Measurements from ENCODE around the gene MTREX.
"Not testable (repeated sequence)": the region's sequence is repeated elsewhere in the genome, so short reads cannot be mapped to it uniquely, and the experiment has no call there.

MTREX gene

DNA sequence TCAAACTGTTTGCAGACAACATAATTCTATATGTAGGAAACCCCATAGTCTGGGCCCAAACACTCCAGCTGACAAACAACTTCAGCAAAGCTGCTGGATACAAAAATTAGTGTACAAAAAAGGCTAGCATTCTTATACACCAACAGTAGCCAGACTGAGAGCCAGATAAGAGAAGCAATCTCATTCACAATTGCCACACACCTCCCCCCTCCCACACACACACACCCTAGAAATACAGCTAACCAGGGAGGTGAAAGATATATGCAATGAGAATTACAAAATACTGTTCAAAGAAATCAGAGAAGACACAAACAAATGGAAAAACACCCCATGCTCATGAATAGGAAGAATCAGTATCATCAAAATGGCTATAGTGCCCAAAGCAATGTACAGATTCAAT is 9.0 kb downstream of the MTREX start (continued):
- TF ChIP-seq GFI1B (tag by site-specific recombination; IDR thresholded peaks at IDR 0.05) (no peak), ZNF157 (tag by site-specific recombination; IDR thresholded peaks at IDR 0.05) (no peak), ZNF768 (tag by site-specific recombination; IDR thresholded peaks at IDR 0.05) (no peak), GLIS2 (tag by site-specific recombination; IDR thresholded peaks at IDR 0.05) (no peak), ZNF560 (tag by site-specific recombination; IDR thresholded peaks at IDR 0.05; ENCODE audit: borderline replicate concordance) (no peak)
- TF ChIP-seq, protein P1, sequence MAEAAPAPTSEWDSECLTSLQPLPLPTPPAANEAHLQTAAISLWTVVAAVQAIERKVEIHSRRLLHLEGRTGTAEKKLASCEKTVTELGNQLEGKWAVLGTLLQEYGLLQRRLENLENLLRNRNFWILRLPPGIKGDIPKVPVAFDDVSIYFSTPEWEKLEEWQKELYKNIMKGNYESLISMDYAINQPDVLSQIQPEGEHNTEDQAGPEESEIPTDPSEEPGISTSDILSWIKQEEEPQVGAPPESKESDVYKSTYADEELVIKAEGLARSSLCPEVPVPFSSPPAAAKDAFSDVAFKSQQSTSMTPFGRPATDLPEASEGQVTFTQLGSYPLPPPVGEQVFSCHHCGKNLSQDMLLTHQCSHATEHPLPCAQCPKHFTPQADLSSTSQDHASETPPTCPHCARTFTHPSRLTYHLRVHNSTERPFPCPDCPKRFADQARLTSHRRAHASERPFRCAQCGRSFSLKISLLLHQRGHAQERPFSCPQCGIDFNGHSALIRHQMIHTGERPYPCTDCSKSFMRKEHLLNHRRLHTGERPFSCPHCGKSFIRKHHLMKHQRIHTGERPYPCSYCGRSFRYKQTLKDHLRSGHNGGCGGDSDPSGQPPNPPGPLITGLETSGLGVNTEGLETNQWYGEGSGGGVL (tag by site-specific recombination; IDR thresholded peaks at IDR 0.05): no peak
- TF ChIP-seq, protein P2, sequence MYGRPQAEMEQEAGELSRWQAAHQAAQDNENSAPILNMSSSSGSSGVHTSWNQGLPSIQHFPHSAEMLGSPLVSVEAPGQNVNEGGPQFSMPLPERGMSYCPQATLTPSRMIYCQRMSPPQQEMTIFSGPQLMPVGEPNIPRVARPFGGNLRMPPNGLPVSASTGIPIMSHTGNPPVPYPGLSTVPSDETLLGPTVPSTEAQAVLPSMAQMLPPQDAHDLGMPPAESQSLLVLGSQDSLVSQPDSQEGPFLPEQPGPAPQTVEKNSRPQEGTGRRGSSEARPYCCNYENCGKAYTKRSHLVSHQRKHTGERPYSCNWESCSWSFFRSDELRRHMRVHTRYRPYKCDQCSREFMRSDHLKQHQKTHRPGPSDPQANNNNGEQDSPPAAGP (tag by site-specific recombination; IDR thresholded peaks at IDR 0.05): no peak

DNA sequence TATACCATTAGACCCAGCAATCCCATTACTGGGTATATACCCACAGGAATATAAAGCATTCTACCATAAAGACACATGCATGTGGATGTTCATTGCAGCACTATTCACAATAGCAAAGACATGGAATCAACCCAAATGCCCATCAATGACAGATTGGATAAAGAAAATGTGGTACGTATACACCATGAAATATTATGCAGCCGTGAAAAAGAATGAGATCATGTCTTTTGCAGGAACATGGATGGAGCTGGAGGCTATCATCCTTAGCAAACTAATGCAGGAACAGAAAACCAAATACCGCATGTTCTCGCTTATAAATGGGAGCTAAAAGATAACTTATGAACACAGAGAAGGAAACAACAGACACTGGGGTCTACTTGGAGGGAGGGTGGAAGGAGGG is 10.4 kb downstream of the MTREX start:
- POLR2A ChIA-PET; H3K36me3 ChIP-seq (ENCODE audit: control insufficient read depth in 2 of 2, insufficient read depth in 1 of 2, low read length in 2 of 2); H3K9me3 ChIP-seq (ENCODE audit: control insufficient read depth, insufficient read depth, low read depth, low read length); H3K27ac ChIP-seq (ENCODE audit: extremely low read depth, low read depth, low read length); H3K4me3 ChIP-seq (ENCODE audit: low read depth, low read length); H3K4me1 ChIP-seq (ENCODE audit: control insufficient read depth, insufficient read depth, low read length); CTCF ChIA-PET: not testable (repeated sequence)
- peak; percentile 97 for TF ChIP-seq ZNF146 (tag by site-specific recombination; IDR thresholded peaks at IDR 0.05)
- TF ChIP-seq, protein P3, sequence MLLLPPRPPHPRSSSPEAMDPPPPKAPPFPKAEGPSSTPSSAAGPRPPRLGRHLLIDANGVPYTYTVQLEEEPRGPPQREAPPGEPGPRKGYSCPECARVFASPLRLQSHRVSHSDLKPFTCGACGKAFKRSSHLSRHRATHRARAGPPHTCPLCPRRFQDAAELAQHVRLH (tag by site-specific recombination; IDR thresholded peaks at IDR 0.05): 0 out of 2 replicates have a peak, but pooled peaks have one; percentile 46

DNA sequence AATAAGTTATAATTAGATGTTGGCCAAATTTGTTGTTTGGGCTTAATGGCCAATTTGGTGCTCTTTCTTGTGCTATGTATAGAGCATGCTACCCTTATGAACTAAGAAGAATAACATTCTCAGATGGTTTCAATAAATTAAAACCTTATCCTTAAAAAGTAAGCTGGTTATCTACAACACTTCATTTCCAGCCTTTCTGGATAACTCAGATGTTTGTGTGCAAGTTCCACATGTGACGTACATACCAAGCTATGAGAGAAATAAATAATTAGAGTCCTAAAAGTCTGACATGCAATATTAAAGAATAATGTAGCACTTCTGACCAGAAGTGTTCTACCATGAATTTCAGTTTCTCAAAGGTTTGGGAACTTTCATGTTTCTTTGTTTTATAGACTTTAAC is 11.7 kb downstream of the MTREX start:
- H3K4me3 ChIP-seq (ENCODE audit: low read depth, low read length): no peak overlapping the region
- peaks cover 0 to 6% of the 10 kb centered on the region in 2 experiments; a peak in 2 of 3 replicates for H3K36me3 ChIP-seq (ENCODE audit: control insufficient read depth in 2 of 2, insufficient read depth in 1 of 2, low read length in 2 of 2)
- no peak for TF ChIP-seq HOXC10 (CRISPR knock-in tag; IDR thresholded peaks at IDR 0.05)
- TF ChIP-seq IKZF3 (tag by site-specific recombination; IDR thresholded peaks at IDR 0.05): no peak
- no peak for TF ChIP-seq ZBTB48 (tag by site-specific recombination; IDR thresholded peaks at IDR 0.05)
- TF ChIP-seq, protein P4, sequence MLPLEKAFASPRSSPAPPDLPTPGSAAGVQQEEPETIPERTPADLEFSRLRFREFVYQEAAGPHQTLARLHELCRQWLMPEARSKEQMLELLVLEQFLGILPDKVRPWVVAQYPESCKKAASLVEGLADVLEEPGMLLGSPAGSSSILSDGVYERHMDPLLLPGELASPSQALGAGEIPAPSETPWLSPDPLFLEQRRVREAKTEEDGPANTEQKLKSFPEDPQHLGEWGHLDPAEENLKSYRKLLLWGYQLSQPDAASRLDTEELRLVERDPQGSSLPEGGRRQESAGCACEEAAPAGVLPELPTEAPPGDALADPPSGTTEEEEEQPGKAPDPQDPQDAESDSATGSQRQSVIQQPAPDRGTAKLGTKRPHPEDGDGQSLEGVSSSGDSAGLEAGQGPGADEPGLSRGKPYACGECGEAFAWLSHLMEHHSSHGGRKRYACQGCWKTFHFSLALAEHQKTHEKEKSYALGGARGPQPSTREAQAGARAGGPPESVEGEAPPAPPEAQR (tag by site-specific recombination; IDR thresholded peaks at IDR 0.05): no peak
- TF ChIP-seq ZNF654 (tag by site-specific recombination; IDR thresholded peaks at IDR 0.05; ENCODE audit: low read depth): no peak
- no peak for TF ChIP-seq ZNF426 (tag by site-specific recombination; IDR thresholded peaks at IDR 0.05)
- H3K27ac ChIP-seq (ENCODE audit: extremely low read depth, low read depth, low read length): no peak overlapping the region
- H3K4me1 ChIP-seq (ENCODE audit: control insufficient read depth, insufficient read depth, low read length): no peaks in the 10 kb centered on the region
- ChIA-PET CTCF (interaction anchor here (0.5 to 0.7 kb wide), 2 partner anchors 11 to 143 kb away, joined by 5 read pairs; no protein-coding TSS in a partner anchor), POLR2A (interaction anchor here (1.1 kb wide), 1 partner anchor 12 kb away, joined by 4 read pairs; the partner anchor contains the start of gene DHX29)
- no peaks in the 10 kb centered on the region for H3K9me3 ChIP-seq (ENCODE audit: control insufficient read depth, insufficient read depth, low read depth, low read length)

DNA sequence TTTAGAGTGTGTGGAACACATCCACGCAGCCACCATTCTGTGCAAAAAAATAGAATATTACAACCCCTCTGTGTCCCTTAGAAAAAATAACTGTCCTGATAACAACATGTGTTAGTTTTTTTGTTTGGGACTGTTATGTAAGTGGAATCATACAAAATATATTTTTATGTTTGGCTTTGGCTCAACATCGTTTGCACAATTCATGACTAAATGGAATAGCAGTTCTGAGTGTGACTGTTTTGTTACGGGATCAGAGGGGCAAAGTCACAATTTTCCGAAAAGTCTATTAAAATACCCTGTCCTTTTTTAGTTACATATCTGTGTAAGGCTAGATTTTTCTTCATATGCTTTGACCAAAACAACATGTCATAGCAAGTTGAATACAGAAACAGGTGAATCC is 12.8 kb downstream of the MTREX start:
- CTCF ChIA-PET: no interaction called here
- Histone ChIP-seq H3K27ac (ENCODE audit: extremely low read depth, low read depth, low read length) (no peak overlapping the region), H3K4me1 (ENCODE audit: control insufficient read depth, insufficient read depth, low read length) (no peaks in the 10 kb centered on the region), H3K36me3 (ENCODE audit: control insufficient read depth in 2 of 2, insufficient read depth in 1 of 2, low read length in 2 of 2) (peaks cover 2 to 12% of the 10 kb centered on the region in 2 experiments), H3K4me3 (ENCODE audit: low read depth, low read length) (no peak overlapping the region), H3K9me3 (ENCODE audit: control insufficient read depth, insufficient read depth, low read depth, low read length) (no peaks in the 10 kb centered on the region)
- POLR2A ChIA-PET: no interaction called here
- TF ChIP-seq, protein P5, sequence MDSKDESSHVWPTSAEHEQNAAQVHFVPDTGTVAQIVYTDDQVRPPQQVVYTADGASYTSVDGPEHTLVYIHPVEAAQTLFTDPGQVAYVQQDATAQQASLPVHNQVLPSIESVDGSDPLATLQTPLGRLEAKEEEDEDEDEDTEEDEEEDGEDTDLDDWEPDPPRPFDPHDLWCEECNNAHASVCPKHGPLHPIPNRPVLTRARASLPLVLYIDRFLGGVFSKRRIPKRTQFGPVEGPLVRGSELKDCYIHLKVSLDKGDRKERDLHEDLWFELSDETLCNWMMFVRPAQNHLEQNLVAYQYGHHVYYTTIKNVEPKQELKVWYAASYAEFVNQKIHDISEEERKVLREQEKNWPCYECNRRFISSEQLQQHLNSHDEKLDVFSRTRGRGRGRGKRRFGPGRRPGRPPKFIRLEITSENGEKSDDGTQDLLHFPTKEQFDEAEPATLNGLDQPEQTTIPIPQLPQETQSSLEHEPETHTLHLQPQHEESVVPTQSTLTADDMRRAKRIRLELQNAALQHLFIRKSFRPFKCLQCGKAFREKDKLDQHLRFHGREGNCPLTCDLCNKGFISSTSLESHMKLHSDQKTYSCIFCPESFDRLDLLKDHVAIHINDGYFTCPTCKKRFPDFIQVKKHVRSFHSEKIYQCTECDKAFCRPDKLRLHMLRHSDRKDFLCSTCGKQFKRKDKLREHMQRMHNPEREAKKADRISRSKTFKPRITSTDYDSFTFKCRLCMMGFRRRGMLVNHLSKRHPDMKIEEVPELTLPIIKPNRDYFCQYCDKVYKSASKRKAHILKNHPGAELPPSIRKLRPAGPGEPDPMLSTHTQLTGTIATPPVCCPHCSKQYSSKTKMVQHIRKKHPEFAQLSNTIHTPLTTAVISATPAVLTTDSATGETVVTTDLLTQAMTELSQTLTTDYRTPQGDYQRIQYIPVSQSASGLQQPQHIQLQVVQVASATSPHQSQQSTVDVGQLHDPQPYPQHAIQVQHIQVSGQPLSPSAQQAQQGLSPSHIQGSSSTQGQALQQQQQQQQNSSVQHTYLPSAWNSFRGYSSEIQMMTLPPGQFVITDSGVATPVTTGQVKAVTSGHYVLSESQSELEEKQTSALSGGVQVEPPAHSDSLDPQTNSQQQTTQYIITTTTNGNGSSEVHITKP (tag by site-specific recombination; IDR thresholded peaks at IDR 0.05): no peak
- TF ChIP-seq ZNF555 (tag by site-specific recombination; conservative IDR thresholded peaks at IDR 0.05): no peak
- TF ChIP-seq OSR2 (tag by site-specific recombination; IDR thresholded peaks at IDR 0.05): no peak
- TF ChIP-seq ZNF223 (tag by site-specific recombination; IDR thresholded peaks at IDR 0.05): no peak
- TF ChIP-seq SP7 (tag by site-specific recombination; IDR thresholded peaks at IDR 0.05): no peak
- no peak for TF ChIP-seq ZNF112 (tag by site-specific recombination; IDR thresholded peaks at IDR 0.05)
- TF ChIP-seq BCL11B (tag by site-specific recombination; IDR thresholded peaks at IDR 0.05; ENCODE audit: low read depth): no peak
- TF ChIP-seq ZNF169 (tag by site-specific recombination; IDR thresholded peaks at IDR 0.05): no peak
- TF ChIP-seq GLIS2 (tag by site-specific recombination; IDR thresholded peaks at IDR 0.05): no peak
